C4-2B (cell line): ENCODE measurements around the gene CCDC175.

Source experiments
- ZFX ChIP-seq: fragments of 450-650 bp; IDR thresholded peaks from 2 replicates; pipeline ENCODE4 v1.6.1; 2017
- TF ChIP-seq, protein P1 (sequence below): fragments of 450-650 bp; conservative IDR thresholded peaks from 2 replicates; pipeline ENCODE4 v1.5.1; 2017; ENCODE audit warnings: mild to moderate bottlenecking

GRCh38 chr14:59458486-59458885, 118.1 kb downstream of the CCDC175 start:
- TF ChIP-seq, protein P1, sequence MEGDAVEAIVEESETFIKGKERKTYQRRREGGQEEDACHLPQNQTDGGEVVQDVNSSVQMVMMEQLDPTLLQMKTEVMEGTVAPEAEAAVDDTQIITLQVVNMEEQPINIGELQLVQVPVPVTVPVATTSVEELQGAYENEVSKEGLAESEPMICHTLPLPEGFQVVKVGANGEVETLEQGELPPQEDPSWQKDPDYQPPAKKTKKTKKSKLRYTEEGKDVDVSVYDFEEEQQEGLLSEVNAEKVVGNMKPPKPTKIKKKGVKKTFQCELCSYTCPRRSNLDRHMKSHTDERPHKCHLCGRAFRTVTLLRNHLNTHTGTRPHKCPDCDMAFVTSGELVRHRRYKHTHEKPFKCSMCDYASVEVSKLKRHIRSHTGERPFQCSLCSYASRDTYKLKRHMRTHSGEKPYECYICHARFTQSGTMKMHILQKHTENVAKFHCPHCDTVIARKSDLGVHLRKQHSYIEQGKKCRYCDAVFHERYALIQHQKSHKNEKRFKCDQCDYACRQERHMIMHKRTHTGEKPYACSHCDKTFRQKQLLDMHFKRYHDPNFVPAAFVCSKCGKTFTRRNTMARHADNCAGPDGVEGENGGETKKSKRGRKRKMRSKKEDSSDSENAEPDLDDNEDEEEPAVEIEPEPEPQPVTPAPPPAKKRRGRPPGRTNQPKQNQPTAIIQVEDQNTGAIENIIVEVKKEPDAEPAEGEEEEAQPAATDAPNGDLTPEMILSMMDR = no peak
- no peak for TF ChIP-seq ZFX
